Stimulated activated CD8-positive, alpha-beta memory T cell treated with anti-CD3 and anti-CD28 coated beads, Interleukin-12 subunit alpha, Interleukin-12 subunit beta, amount 100 ng/mL, for 4 hours (primary cell): ENCODE data around the gene FANCL.
"Not testable (repeated sequence)": the region's sequence is repeated elsewhere in the genome, so short reads cannot be mapped to it uniquely, and the experiment has no call there.

ENCODE experiments used
- DNase-seq: peaks from one replicate; pipeline ENCODE4 v3.0.0-alpha.2; 2020; ENCODE audit warnings: low read depth

Gene FANCL

GRCh38 chr2:58145769-58146168 is 95.4 kb downstream of the FANCL start:
- not testable (repeated sequence) for DNase-seq

GRCh38 chr2:58140508-58141072 is 100.5 kb downstream of the FANCL start:
- no peak for DNase-seq

- DNase-seq, result no peak
Measured at GRCh38 chr2:58138396-58139030, 102.6 kb downstream of the FANCL start.

DNA sequence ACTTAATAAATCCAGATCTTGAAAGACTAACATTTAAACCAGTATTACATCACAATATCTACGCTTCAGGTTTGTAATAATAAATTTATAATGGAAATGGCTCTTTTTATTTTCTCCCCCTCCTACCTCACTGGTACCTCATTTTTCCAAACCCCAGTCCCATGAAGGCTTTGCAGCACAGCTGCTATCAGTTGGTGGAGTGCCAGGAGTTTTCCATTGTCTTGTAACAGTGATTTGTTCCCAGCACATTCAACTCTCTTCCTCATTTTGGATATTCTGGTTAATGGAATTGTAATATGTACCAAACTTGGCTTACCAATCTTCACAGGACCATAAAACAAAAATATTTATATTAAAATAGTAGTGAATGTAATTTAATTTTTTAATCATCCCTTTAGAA is 103.3 kb downstream of the FANCL start:
- no peak for DNase-seq

GRCh38 chr2:58137221-58137620 is 103.9 kb downstream of the FANCL start:
- DNase-seq, result no peak

GRCh38 chr2:58135861-58136260 is 105.3 kb downstream of the FANCL start:
- no peak for DNase-seq

GRCh38 chr2:58133395-58133794 is 107.7 kb downstream of the FANCL start:
- no peak for DNase-seq

DNA sequence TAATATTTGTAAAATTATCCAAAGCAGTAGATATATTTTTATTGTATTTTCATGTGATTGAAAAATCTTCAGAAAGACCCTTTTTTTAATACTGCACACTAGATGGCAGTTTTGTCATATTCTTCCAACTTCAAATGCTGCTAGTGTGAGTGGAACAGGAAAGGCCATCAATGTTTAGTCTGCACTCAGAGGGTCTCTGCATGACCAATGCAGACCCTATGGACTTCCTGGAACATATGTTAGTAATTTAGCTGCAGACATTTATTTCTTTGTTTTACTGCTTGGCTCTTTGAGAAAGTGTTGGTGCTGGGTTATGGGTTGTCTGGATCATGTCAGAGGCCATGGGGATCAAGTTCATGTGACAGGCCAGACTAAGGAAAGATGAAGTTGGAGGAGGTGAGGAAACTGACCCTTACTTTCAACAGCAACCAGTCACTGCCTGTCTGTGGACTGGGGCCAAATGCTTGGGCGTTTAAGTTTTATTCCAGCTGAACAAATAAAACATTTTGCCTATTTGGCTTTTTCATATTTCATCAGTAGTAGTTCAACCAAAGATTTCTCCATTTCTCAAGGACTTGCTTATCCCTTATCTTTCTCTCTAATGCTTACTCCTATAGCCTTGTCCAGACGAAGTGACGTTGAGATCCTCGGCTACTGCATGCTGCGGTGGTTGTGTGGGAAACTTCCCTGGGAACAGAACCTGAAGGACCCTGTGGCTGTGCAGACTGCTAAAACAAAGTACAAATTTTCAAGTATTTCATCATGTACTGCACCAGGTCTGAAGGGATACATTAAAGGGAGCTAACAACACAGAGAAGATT is 109.7 kb downstream of the FANCL start:
- DNase-seq, result no peak

- no peak for DNase-seq
Measured at GRCh38 chr2:58130238-58130637, 110.9 kb downstream of the FANCL start.

- DNase-seq, result no peak
Measured at GRCh38 chr2:58127111-58127510, 114.0 kb downstream of the FANCL start.

- DNase-seq, result no peak
Measured at GRCh38 chr2:58122540-58122939, 118.6 kb downstream of the FANCL start.

DNA sequence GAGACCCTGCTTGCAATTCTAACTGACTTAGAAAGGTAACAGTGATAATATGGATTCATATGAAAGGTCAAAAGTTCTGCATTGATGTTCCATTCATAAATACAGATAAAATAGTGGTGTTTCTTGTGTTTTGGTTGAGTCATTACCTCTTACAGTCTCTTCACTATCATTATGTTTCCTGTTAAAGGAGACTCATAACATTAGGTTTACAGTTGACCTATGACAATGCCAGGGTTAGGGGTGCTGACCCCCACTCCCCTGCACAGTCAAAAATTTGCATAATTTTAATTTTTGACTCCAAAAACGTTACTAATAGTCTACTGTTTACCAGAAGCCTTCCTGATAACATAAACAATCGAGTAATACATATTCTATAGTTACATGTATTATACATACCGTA is 119.1 kb downstream of the FANCL start:
- no peak for DNase-seq

GRCh38 chr2:58120626-58121229 is 120.4 kb downstream of the FANCL start:
- no peak for DNase-seq

- not testable (repeated sequence) for DNase-seq
Measured at GRCh38 chr2:58113563-58113962, 127.6 kb downstream of the FANCL start.

DNA sequence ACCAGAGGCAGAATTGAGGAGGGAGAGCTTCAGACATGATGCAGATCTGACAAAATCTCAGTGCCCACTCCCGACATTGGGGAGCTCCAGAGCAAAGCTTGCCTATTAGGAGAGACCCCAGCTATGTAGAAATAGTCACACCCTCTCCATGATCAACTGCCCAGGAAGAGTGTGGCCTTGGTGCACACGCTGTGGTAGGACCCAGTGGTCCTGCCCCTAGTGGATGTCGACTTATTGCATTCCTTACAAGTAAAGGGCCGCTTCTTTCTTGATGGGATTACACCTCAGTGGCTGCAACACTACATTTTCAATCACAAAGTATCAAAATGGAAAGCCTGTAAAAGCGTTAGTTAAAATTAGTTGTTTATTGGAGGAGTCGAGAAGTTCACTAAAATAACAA is 130.4 kb downstream of the FANCL start:
- DNase-seq, result no peak

- no peak for DNase-seq
Measured at GRCh38 chr2:58109481-58109880, 131.6 kb downstream of the FANCL start.
